Panc1 (cell line): ENCODE data around the gene PGBD5.

Source experiments
- POLR2AphosphoS5 ChIP-seq: IDR thresholded peaks from 2 replicates; pipeline ENCODE4 v1.6.1; 2012; ENCODE audit warnings: mild to moderate bottlenecking, low read depth, low read length, moderate library complexity
- SIN3A ChIP-seq: IDR thresholded peaks from 2 replicates; pipeline ENCODE4 v1.6.1; 2012; ENCODE audit warnings: low read depth, mild to moderate bottlenecking, low read length, moderate library complexity, borderline replicate concordance; ENCODE audit not compliant: insufficient read depth
- TCF7L2 ChIP-seq: IDR thresholded peaks from 2 replicates; pipeline ENCODE4 v1.6.1; 2011; ENCODE audit warnings: mild to moderate bottlenecking, low read depth, low read length, inconsistent platforms
- TF ChIP-seq, protein P1 (sequence below): fragments of 450-650 bp; IDR thresholded peaks from 2 replicates; pipeline ENCODE4 v1.5.1; 2017; ENCODE audit warnings: mild to moderate bottlenecking
- TF ChIP-seq, protein P2 (sequence below), 2 experiments: IDR thresholded peaks; 2 replicates each; pipeline ENCODE4 v1.6.1; 2011 to 2012; ENCODE audit warnings: low read depth in 2 of 2, control low read depth in 1 of 2, low read length in 1 of 2, mild to moderate bottlenecking in 1 of 2, moderate library complexity in 1 of 2; ENCODE audit not compliant: insufficient read depth in 1 of 2

DNA sequence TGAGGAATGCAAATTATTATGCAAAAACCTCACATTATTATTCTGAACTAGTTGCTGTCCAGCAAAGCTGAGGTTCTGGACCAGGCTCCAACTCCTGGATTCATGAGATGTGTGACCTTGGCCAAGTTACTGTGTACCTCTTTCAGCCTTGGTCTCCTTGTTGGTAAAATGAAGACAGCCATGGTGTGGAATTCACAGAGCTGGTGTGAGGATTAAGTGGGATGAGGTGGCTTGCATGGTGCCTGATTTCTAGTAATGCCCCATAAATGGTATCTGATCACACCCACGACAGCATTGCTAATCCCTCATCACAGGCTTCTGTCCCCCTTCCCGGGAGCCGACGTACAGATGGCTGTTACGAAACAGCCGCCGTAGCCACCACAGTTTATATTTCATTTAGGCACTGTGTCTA, 59.6 kb downstream of the PGBD5 start:
- TF ChIP-seq, protein P1, sequence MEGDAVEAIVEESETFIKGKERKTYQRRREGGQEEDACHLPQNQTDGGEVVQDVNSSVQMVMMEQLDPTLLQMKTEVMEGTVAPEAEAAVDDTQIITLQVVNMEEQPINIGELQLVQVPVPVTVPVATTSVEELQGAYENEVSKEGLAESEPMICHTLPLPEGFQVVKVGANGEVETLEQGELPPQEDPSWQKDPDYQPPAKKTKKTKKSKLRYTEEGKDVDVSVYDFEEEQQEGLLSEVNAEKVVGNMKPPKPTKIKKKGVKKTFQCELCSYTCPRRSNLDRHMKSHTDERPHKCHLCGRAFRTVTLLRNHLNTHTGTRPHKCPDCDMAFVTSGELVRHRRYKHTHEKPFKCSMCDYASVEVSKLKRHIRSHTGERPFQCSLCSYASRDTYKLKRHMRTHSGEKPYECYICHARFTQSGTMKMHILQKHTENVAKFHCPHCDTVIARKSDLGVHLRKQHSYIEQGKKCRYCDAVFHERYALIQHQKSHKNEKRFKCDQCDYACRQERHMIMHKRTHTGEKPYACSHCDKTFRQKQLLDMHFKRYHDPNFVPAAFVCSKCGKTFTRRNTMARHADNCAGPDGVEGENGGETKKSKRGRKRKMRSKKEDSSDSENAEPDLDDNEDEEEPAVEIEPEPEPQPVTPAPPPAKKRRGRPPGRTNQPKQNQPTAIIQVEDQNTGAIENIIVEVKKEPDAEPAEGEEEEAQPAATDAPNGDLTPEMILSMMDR, result no peak
- TF ChIP-seq, protein P2, sequence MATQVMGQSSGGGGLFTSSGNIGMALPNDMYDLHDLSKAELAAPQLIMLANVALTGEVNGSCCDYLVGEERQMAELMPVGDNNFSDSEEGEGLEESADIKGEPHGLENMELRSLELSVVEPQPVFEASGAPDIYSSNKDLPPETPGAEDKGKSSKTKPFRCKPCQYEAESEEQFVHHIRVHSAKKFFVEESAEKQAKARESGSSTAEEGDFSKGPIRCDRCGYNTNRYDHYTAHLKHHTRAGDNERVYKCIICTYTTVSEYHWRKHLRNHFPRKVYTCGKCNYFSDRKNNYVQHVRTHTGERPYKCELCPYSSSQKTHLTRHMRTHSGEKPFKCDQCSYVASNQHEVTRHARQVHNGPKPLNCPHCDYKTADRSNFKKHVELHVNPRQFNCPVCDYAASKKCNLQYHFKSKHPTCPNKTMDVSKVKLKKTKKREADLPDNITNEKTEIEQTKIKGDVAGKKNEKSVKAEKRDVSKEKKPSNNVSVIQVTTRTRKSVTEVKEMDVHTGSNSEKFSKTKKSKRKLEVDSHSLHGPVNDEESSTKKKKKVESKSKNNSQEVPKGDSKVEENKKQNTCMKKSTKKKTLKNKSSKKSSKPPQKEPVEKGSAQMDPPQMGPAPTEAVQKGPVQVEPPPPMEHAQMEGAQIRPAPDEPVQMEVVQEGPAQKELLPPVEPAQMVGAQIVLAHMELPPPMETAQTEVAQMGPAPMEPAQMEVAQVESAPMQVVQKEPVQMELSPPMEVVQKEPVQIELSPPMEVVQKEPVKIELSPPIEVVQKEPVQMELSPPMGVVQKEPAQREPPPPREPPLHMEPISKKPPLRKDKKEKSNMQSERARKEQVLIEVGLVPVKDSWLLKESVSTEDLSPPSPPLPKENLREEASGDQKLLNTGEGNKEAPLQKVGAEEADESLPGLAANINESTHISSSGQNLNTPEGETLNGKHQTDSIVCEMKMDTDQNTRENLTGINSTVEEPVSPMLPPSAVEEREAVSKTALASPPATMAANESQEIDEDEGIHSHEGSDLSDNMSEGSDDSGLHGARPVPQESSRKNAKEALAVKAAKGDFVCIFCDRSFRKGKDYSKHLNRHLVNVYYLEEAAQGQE (IDR thresholded peaks at IDR 0.05; ENCODE audit: insufficient read depth in 1 of 2, low read depth in 2 of 2, low read length in 1 of 2), result no peak
- no peak for TF ChIP-seq SIN3A
- no peak for TF ChIP-seq POLR2AphosphoS5
- no peak for TF ChIP-seq TCF7L2
